HCT116 (cell line): Measurements from ENCODE around the gene CCDC148. TPM values are rescaled to one million over a fixed set of nuclear protein-coding genes. Genes with fewer than 3 reads are reported as not detected.

Experiments
- ATAC-seq: fragments of 200-7000 bp; cut with Tn5 transposase; 2 replicates; pipeline ENCODE4 v1.9.1; 2020; ENCODE audit warnings: mild to moderate bottlenecking, moderate library complexity
- BruUV-seq: library from RNA; stranded (reverse); fragments of 400-500 nt; replicated peaks from 2 replicates; lab custom pipeline; 2021; lab: Mats Ljungman, UMichigan
- CTCF ChIA-PET: fragments of 300-600 bp; sonication (Branson Sonifier 250); formaldehyde crosslinking; loops from one replicate; lab custom pipeline; 2021; ENCODE audit warnings: antibody characterized with exemption; lab: Charles Lee
- POLR2A ChIA-PET: fragments of 300-600, 350-600 bp; sonication (Branson Sonifier 250); formaldehyde crosslinking; loops from one replicate; lab custom pipeline; 2021; ENCODE audit warnings: antibody characterized with exemption; lab: Charles Lee
- RAD21 ChIA-PET, 2 experiments: fragments of 300-600 bp; sonication (Branson Sonifier 250); formaldehyde crosslinking; loops; one replicate each; lab custom pipeline; 2023; ENCODE audit warnings: low total read pairs in 2 of 2; ENCODE audit not compliant: uncharacterized antibody in 2 of 2, unreplicated experiment in 2 of 2, low non-redundant PET in 1 of 2; lab: Charles Lee
- DNase-seq: peaks from one replicate; pipeline ENCODE4 v3.0.0-alpha.2; 2010; ENCODE audit warnings: low read depth, low spot score
- H2AFZ ChIP-seq: fragments of 200-600 bp; shearing (Covaris generic), sonication (generic); 2 replicates; pipeline ENCODE4 v1.6.1; 2017; ENCODE audit warnings: low read depth, mixed run types, mixed read lengths, antibody characterized with exemption, low read length; ENCODE audit not compliant: poor library complexity, severe bottlenecking
- H3K27ac ChIP-seq: 2 replicates; pipeline ENCODE4 v1.5.1; 2012; ENCODE audit warnings: low read depth, low read length
- H3K27me3 ChIP-seq: fragments of 200-600 bp; sonication (generic); 2 replicates; pipeline ENCODE4 v1.6.1; 2016; ENCODE audit warnings: mixed run types, low read length, mixed read lengths; ENCODE audit not compliant: insufficient read depth
- H3K36me3 ChIP-seq, 2 experiments: fragments of 200-500 bp in 1 of 2; fragments of 200-600 bp in 1 of 2; sonication (Bioruptor generic) in 1 of 2; sonication (generic) in 1 of 2; 2 replicates each; pipeline versions ENCODE4 v1.5.1 to v1.6.1; 2014 to 2016; ENCODE audit warnings: low read length in 2 of 2, inconsistent platforms in 1 of 2, mixed read lengths in 1 of 2, mixed run types in 1 of 2; ENCODE audit not compliant: insufficient read depth in 2 of 2, control insufficient read depth in 1 of 2
- H3K4me1 ChIP-seq, 2 experiments: fragments of 200-600 bp in 1 of 2; sonication (generic) in 1 of 2; 2 replicates each; pipeline versions ENCODE4 v1.5.1 to v1.6.1; 2012 to 2017; ENCODE audit warnings: low read length in 2 of 2, inconsistent platforms in 1 of 2, mild to moderate bottlenecking in 1 of 2, mixed read lengths in 1 of 2, mixed run types in 1 of 2, moderate library complexity in 1 of 2; ENCODE audit not compliant: insufficient read depth in 2 of 2, control insufficient read depth in 1 of 2
- H3K4me2 ChIP-seq: fragments of 200-600 bp; sonication (generic); 2 replicates; pipeline ENCODE4 v1.6.1; 2017; ENCODE audit warnings: mixed run types, low read length, mixed read lengths
- H3K4me3 ChIP-seq, 2 experiments: fragments of 200-600 bp in 1 of 2; sonication (generic) in 1 of 2; replicated peaks in 1 of 2; 2 replicates each; pipeline ENCODE4 v1.5.1; 2011 to 2016; ENCODE audit warnings: low read length in 2 of 2, control low read depth in 1 of 2, low read depth in 1 of 2, mild to moderate bottlenecking in 1 of 2, mixed read lengths in 1 of 2, mixed run types in 1 of 2
- H3K79me2 ChIP-seq: fragments of 200-600 bp; sonication (generic); 2 replicates; pipeline ENCODE4 v1.6.1; 2017; ENCODE audit warnings: mild to moderate bottlenecking, mixed run types, low read length, moderate library complexity, mixed read lengths; ENCODE audit not compliant: insufficient read depth
- H3K9ac ChIP-seq: fragments of 200-600 bp; sonication (generic); 2 replicates; pipeline ENCODE4 v1.6.1; 2016; ENCODE audit warnings: low read length, mixed read lengths
- H3K9me2 ChIP-seq: fragments of 200-600 bp; sonication (generic), shearing (Covaris generic); 2 replicates; pipeline ENCODE4 v1.6.1; 2017; ENCODE audit warnings: mixed run types, mild to moderate bottlenecking, moderate library complexity; ENCODE audit not compliant: insufficient read depth
- H3K9me3 ChIP-seq, 2 experiments: fragments of 200-500 bp in 1 of 2; fragments of 200-600 bp in 1 of 2; sonication (Bioruptor generic) in 1 of 2; sonication (generic) in 1 of 2; 2 replicates each; pipeline ENCODE4 v1.6.1; 2014 to 2017; ENCODE audit warnings: low read length in 2 of 2, mixed read lengths in 2 of 2, inconsistent platforms in 1 of 2, low read depth in 1 of 2, mild to moderate bottlenecking in 1 of 2, mixed run types in 1 of 2, moderate library complexity in 1 of 2; ENCODE audit not compliant: control insufficient read depth in 1 of 2, insufficient read depth in 1 of 2
- H4K20me1 ChIP-seq: fragments of 200-600 bp; sonication (generic), shearing (Covaris generic); 2 replicates; pipeline ENCODE4 v1.6.1; 2017; ENCODE audit warnings: mixed run types, mild to moderate bottlenecking, moderate library complexity; ENCODE audit not compliant: insufficient read depth
- EGR1 ChIP-seq: IDR thresholded peaks from 2 replicates; pipeline ENCODE4 v1.6.1; 2012; ENCODE audit warnings: low read depth
- POLR2A ChIP-seq: IDR thresholded peaks from 2 replicates; pipeline ENCODE4 v1.7.0; 2011; ENCODE audit warnings: borderline replicate concordance; ENCODE audit not compliant: insufficient read depth, insufficient read length; ENCODE audit errors: extremely low read depth
- POLR2AphosphoS5 ChIP-seq: IDR thresholded peaks from 2 replicates; pipeline ENCODE4 v1.6.1; 2011; ENCODE audit warnings: mild to moderate bottlenecking, low read depth, low read length, moderate library complexity
- RAD21 ChIP-seq: IDR thresholded peaks from 2 replicates; pipeline ENCODE4 v1.6.1; 2012; ENCODE audit warnings: low read depth, mild to moderate bottlenecking
- SIN3A ChIP-seq: IDR thresholded peaks from 2 replicates; pipeline ENCODE4 v1.6.1; 2012; ENCODE audit warnings: low read depth
- SP1 ChIP-seq: IDR thresholded peaks from 2 replicates; pipeline ENCODE4 v1.6.1; 2012; ENCODE audit warnings: low read depth
- TCF7L2 ChIP-seq: IDR thresholded peaks from 2 replicates; pipeline ENCODE4 v1.7.0; 2011; ENCODE audit warnings: borderline replicate concordance, inconsistent platforms; ENCODE audit not compliant: insufficient read depth, insufficient read length; ENCODE audit errors: extremely low read depth
- YY1 ChIP-seq: IDR thresholded peaks from 2 replicates; pipeline ENCODE4 v1.6.1; 2011; ENCODE audit warnings: low read length, low read depth, moderate library complexity, mild to moderate bottlenecking; ENCODE audit not compliant: insufficient replicate concordance; ENCODE audit errors: extremely low read depth
- ZBTB33 ChIP-seq: IDR thresholded peaks from 2 replicates; pipeline ENCODE4 v1.6.1; 2011; ENCODE audit warnings: mild to moderate bottlenecking, low read length, moderate library complexity; ENCODE audit not compliant: insufficient replicate concordance; ENCODE audit errors: extremely low read depth
- ZFX ChIP-seq: fragments of 450-650 bp; IDR thresholded peaks from 2 replicates; pipeline ENCODE4 v1.6.1; 2017
- intact Hi-C: fragments of 100-400 bp; cut with micrococcal nuclease; formaldehyde crosslinking; loops from 2 replicates; pipeline ENCODE4 v1.10.0; 2022
- total RNA-seq: library from RNA; stranded (reverse); gene quantifications from one replicate; pipeline ENCODE4 v1.2.1, GENCODE V29; 2021; ENCODE audit not compliant: unreplicated experiment

Gene CCDC148
- total RNA-seq, 1 experiment from 2014 or later = 0.59 TPM

- TF ChIP-seq RAD21 = no peak
- no peak for TF ChIP-seq EGR1
- no peak for TF ChIP-seq POLR2AphosphoS5
- TF ChIP-seq SP1 = no peak
- no peak for TF ChIP-seq ZBTB33
- TF ChIP-seq, all 23 proteins: peak for 0
Measured at GRCh38 chr2:158489366-158490112, 33.0 kb upstream of the CCDC148 start (continued).

- Histone ChIP-seq H3K4me2 (no peak overlapping the region), H3K27ac (no peak overlapping the region), H3K4me3 (no peak overlapping the region), H3K27me3 (no peaks in the 10 kb centered on the region), H3K9me3 (no peaks in the 10 kb centered on the region), H3K9me2 (no peaks in the 10 kb centered on the region), H3K4me1 (peaks cover 0 to 8% of the 10 kb centered on the region in 2 experiments; a peak in 2 of 4 replicates), H4K20me1 (no peaks in the 10 kb centered on the region; the same call in 1 of the 2 replicates), H2AFZ (no peak overlapping the region), H3K79me2 (peaks cover 93% of the 10 kb centered on the region), H3K36me3 (no peaks in the 10 kb centered on the region), H3K9ac (no peak overlapping the region)
- ChIA-PET CTCF (no interaction called here), POLR2A (no interaction called here), RAD21 (no interaction called here)
- intact Hi-C loops = no loop called here
- no TSS peak for BruUV-seq
- ATAC-seq (no peak), DNase-seq (no peak)
- no peak for TF ChIP-seq YY1
- no peak for TF ChIP-seq TCF7L2
- no peak for TF ChIP-seq POLR2A
- TF ChIP-seq ZFX = no peak
- TF ChIP-seq SIN3A = no peak
- TF ChIP-seq SP1 = no peak
- no peak for TF ChIP-seq RAD21
Measured at GRCh38 chr2:158488442-158489216, 32.1 kb upstream of the CCDC148 start.
